H1 (cell line): ENCODE data around the gene HPCAL4. TPM values are rescaled to one million over a fixed set of nuclear protein-coding genes. Genes with fewer than 3 reads are reported as not detected.

ENCODE experiments used
- CTCF ChIA-PET: fragments of 300-600 bp; sonication (Branson Sonifier 250); formaldehyde crosslinking; loops from one replicate; lab custom pipeline; 2021; ENCODE audit not compliant: partially characterized antibody; lab: Charles Lee
- POLR2A ChIA-PET: fragments of 300-600 bp; sonication (Branson Sonifier 250); formaldehyde crosslinking; loops from one replicate; lab custom pipeline; 2021; ENCODE audit warnings: inconsistent platforms; ENCODE audit not compliant: partially characterized antibody; lab: Charles Lee
- DNase-seq, 2 experiments: peaks; one replicate each; pipeline versions ENCODE4 v3.0.0 to v3.0.0-alpha.2; 2010 to 2022; ENCODE audit warnings: low spot score in 2 of 2, low read depth in 1 of 2, mixed read lengths in 1 of 2
- FAIRE-seq: peaks from 2 replicates; lab custom pipeline; 2011; peaks lifted over from hg19 to GRCh38; lab: Jason Lieb, UNC
- H2AFZ ChIP-seq: 2 replicates; pipeline ENCODE4 v1.8.1; 2012; ENCODE audit warnings: low read length, inconsistent platforms
- H2AK5ac ChIP-seq: 2 replicates; pipeline ENCODE4 v1.6.1; 2013; ENCODE audit warnings: low read depth, low read length
- H2BK120ac ChIP-seq: replicated peaks from 2 replicates; pipeline ENCODE3; 2013; ENCODE audit warnings: low read depth, low read length, inconsistent platforms
- H2BK12ac ChIP-seq: 2 replicates; pipeline ENCODE4 v1.6.1; 2013; ENCODE audit warnings: low read depth, low read length
- H2BK15ac ChIP-seq: 2 replicates; pipeline ENCODE4 v1.6.1; 2013; ENCODE audit warnings: low read length
- H2BK20ac ChIP-seq: 2 replicates; pipeline ENCODE4 v1.6.1; 2013; ENCODE audit warnings: low read length
- H2BK5ac ChIP-seq: 2 replicates; pipeline ENCODE4 v1.6.1; 2013; ENCODE audit warnings: low read depth, low read length
- H3K14ac ChIP-seq: 2 replicates; pipeline ENCODE4 v1.6.1; 2013; ENCODE audit warnings: inconsistent platforms; ENCODE audit not compliant: insufficient read length
- H3K18ac ChIP-seq: 2 replicates; pipeline ENCODE4 v1.6.1; 2013; ENCODE audit warnings: low read length; ENCODE audit errors: extremely low read depth
- H3K23ac ChIP-seq: 2 replicates; pipeline ENCODE4 v1.6.1; 2013; ENCODE audit warnings: inconsistent platforms; ENCODE audit not compliant: insufficient read length
- H3K23me2 ChIP-seq: 2 replicates; pipeline ENCODE4 v1.6.1; 2013; ENCODE audit warnings: low read depth, low read length
- H3K27ac ChIP-seq: 2 replicates; pipeline ENCODE4 v1.6.1; 2011; ENCODE audit warnings: low read depth, low read length, inconsistent platforms
- H3K27me3 ChIP-seq, 4 experiments: replicated peaks in 1 of 4; 1 replicate in 1 of 4; 2 replicates in 3 of 4; pipeline versions ENCODE4 v1.6.1 to v1.8.1; 2011 to 2013; ENCODE audit warnings: low read length in 3 of 4, mild to moderate bottlenecking in 3 of 4, inconsistent platforms in 2 of 4, mixed read lengths in 2 of 4, moderate library complexity in 1 of 4; ENCODE audit not compliant: control insufficient read depth in 3 of 4, insufficient read depth in 3 of 4; ENCODE audit errors: extremely low read depth in 1 of 4
- H3K36me3 ChIP-seq, 4 experiments: 2 replicates each; pipeline versions ENCODE4 v1.6.1 to v1.8.1; 2011 to 2013; ENCODE audit warnings: mild to moderate bottlenecking in 4 of 4, low read length in 3 of 4, moderate library complexity in 2 of 4, control low read depth in 1 of 4, inconsistent platforms in 1 of 4; ENCODE audit not compliant: insufficient read depth in 4 of 4, control insufficient read depth in 2 of 4
- H3K4ac ChIP-seq: replicated peaks from 2 replicates; pipeline ENCODE3; 2013; ENCODE audit warnings: low read length, low read depth, mixed read lengths, inconsistent platforms; ENCODE audit not compliant: insufficient read length
- H3K4me1 ChIP-seq, 4 experiments: replicated peaks in 1 of 4; 1 replicate in 1 of 4; 2 replicates in 3 of 4; pipeline versions ENCODE4 v1.6.1 to v1.8.1; 2011 to 2013; ENCODE audit warnings: low read length in 3 of 4, inconsistent platforms in 2 of 4, mixed read lengths in 1 of 4; ENCODE audit not compliant: insufficient read depth in 4 of 4, control insufficient read depth in 3 of 4
- H3K4me2 ChIP-seq, 2 experiments: 2 replicates each; pipeline versions ENCODE4 v1.6.1 to v1.8.1; 2011 to 2013; ENCODE audit warnings: low read depth in 2 of 2, low read length in 2 of 2, control low read depth in 1 of 2, inconsistent platforms in 1 of 2, mild to moderate bottlenecking in 1 of 2; ENCODE audit not compliant: insufficient read depth in 1 of 2
- H3K4me3 ChIP-seq, 4 experiments: fragments of 200-600, 300-600 bp in 1 of 4; sonication (generic), shearing (Covaris generic), sonication (Bioruptor Twin) in 1 of 4; 2 replicates each; pipeline versions ENCODE4 v1.5.1 to v1.8.1; 2011 to 2016; ENCODE audit warnings: low read length in 4 of 4, low read depth in 3 of 4, control low read depth in 2 of 4, inconsistent platforms in 2 of 4, mild to moderate bottlenecking in 2 of 4, mixed read lengths in 1 of 4, moderate library complexity in 1 of 4; ENCODE audit not compliant: insufficient read depth in 2 of 4; ENCODE audit errors: extremely low read depth in 1 of 4
- H3K56ac ChIP-seq: replicated peaks from 2 replicates; pipeline ENCODE3; 2013; ENCODE audit warnings: low read depth, mild to moderate bottlenecking, mixed read lengths, low read length, inconsistent platforms; ENCODE audit not compliant: insufficient read length
- H3K79me1 ChIP-seq: 2 replicates; pipeline ENCODE4 v1.6.1; 2013; ENCODE audit warnings: low read depth, low read length, control low read depth
- H3K79me2 ChIP-seq, 2 experiments: 2 replicates each; pipeline versions ENCODE4 v1.6.1 to v1.8.1; 2012 to 2013; ENCODE audit warnings: low read length in 2 of 2, mild to moderate bottlenecking in 2 of 2, inconsistent platforms in 1 of 2; ENCODE audit not compliant: insufficient read depth in 2 of 2, control insufficient read depth in 1 of 2
- H3K9ac ChIP-seq, 4 experiments: replicated peaks in 1 of 4; 1 replicate in 1 of 4; 2 replicates in 3 of 4; pipeline versions ENCODE4 v1.6.1 to v1.8.1; 2011 to 2013; ENCODE audit warnings: low read depth in 3 of 4, low read length in 3 of 4, control low read depth in 2 of 4, mild to moderate bottlenecking in 2 of 4, moderate library complexity in 2 of 4, inconsistent platforms in 1 of 4; ENCODE audit errors: extremely low read depth in 1 of 4
- H3K9me3 ChIP-seq, 2 experiments: 2 replicates each; pipeline versions ENCODE4 v1.6.1 to v1.8.1; 2012 to 2013; ENCODE audit warnings: mild to moderate bottlenecking in 2 of 2, moderate library complexity in 2 of 2, control low read depth in 1 of 2, inconsistent platforms in 1 of 2, low read depth in 1 of 2, low read length in 1 of 2, mixed read lengths in 1 of 2; ENCODE audit not compliant: insufficient read depth in 2 of 2
- H4K20me1 ChIP-seq, 2 experiments: replicated peaks in 1 of 2; 2 replicates each; pipeline versions ENCODE3 to v1.8.1; 2011 to 2013; ENCODE audit warnings: inconsistent platforms in 2 of 2, low read length in 2 of 2, mild to moderate bottlenecking in 1 of 2; ENCODE audit not compliant: insufficient read depth in 2 of 2, control insufficient read depth in 1 of 2
- H4K5ac ChIP-seq: 2 replicates; pipeline ENCODE4 v1.6.1; 2013; ENCODE audit warnings: low read length, low read depth, mixed read lengths, inconsistent platforms; ENCODE audit not compliant: insufficient read length
- H4K8ac ChIP-seq: 2 replicates; pipeline ENCODE4 v1.8.0; 2013; ENCODE audit warnings: mild to moderate bottlenecking, moderate library complexity, low read length, inconsistent platforms; ENCODE audit not compliant: insufficient read depth; ENCODE audit errors: extremely low read depth
- H4K91ac ChIP-seq: replicated peaks from 2 replicates; pipeline ENCODE3; 2013; ENCODE audit warnings: low read length, mixed read lengths, inconsistent platforms; ENCODE audit not compliant: insufficient read length
- BACH1 ChIP-seq: IDR thresholded peaks from 2 replicates; pipeline ENCODE4 v1.6.1; 2012; ENCODE audit warnings: low read length, improper control_type of control experiment
- CBX5 ChIP-seq: fragments of 300-800, 300-1000 bp; sonication (generic); IDR thresholded peaks from 2 replicates; pipeline ENCODE4 v1.7.1; 2016; ENCODE audit warnings: antibody characterized with exemption, low read length, low read depth
- CBX8 ChIP-seq: fragments of 300-800, 300-1000 bp; sonication (generic); IDR thresholded peaks from 2 replicates; pipeline ENCODE4 v1.7.1; 2016; ENCODE audit warnings: low read depth, low read length, borderline replicate concordance
- CHD2 ChIP-seq: IDR thresholded peaks from 2 replicates; pipeline ENCODE4 v1.6.1; 2012; ENCODE audit warnings: low read length, improper control_type of control experiment
- KDM4A ChIP-seq: IDR thresholded peaks from one replicate; pipeline ENCODE4 v1.7.1; 2012; ENCODE audit warnings: low read depth, mild to moderate bottlenecking, moderate library complexity, low read length, inconsistent platforms; ENCODE audit not compliant: severe bottlenecking
- MAFK ChIP-seq: IDR thresholded peaks from 2 replicates; pipeline ENCODE4 v1.6.1; 2012; ENCODE audit warnings: low read depth, mild to moderate bottlenecking, improper control_type of control experiment, low read length
- POLR2AphosphoS5 ChIP-seq: IDR thresholded peaks from 2 replicates; pipeline ENCODE4 v1.6.1; 2011; ENCODE audit warnings: low read depth, low read length
- RBBP5 ChIP-seq: IDR thresholded peaks from 2 replicates; pipeline ENCODE4 v1.7.1; 2012; ENCODE audit warnings: low read depth, mild to moderate bottlenecking, inconsistent platforms, low read length, moderate library complexity, borderline replicate concordance
- RFX5 ChIP-seq: IDR thresholded peaks from 2 replicates; pipeline ENCODE4 v1.6.1; 2011; ENCODE audit warnings: low read depth, low read length, improper control_type of control experiment, borderline replicate concordance
- RXRA ChIP-seq: IDR thresholded peaks from 2 replicates; pipeline ENCODE4 v1.6.1; 2011; ENCODE audit warnings: low read depth, mild to moderate bottlenecking, low read length, moderate library complexity; ENCODE audit not compliant: insufficient read depth
- SP2 ChIP-seq: IDR thresholded peaks from 2 replicates; pipeline ENCODE4 v1.6.1; 2012; ENCODE audit warnings: mild to moderate bottlenecking, low read length, inconsistent platforms
- TAF7 ChIP-seq: optimal IDR thresholded peaks from 2 replicates; pipeline ENCODE3; 2011; ENCODE audit warnings: low read depth, mild to moderate bottlenecking, inconsistent platforms, low read length, moderate library complexity, borderline replicate concordance
- WGBS, 2 experiments: shearing (Covaris generic) in 1 of 2; methylation state at CpG; one replicate each; pipeline versions ENCODE4 v1.1.6 to v1.1.7; 2013 to 2015; ENCODE audit warnings: low lambda C conversion rate in 2 of 2, mixed read lengths in 2 of 2, inconsistent platforms in 1 of 2, low coverage in 1 of 2, missing lambda C conversion rate in 1 of 2; ENCODE audit not compliant: insufficient replicate concordance in 2 of 2, insufficient coverage in 1 of 2, insufficient read length in 1 of 2; ENCODE audit errors: extremely low coverage in 1 of 2, missing lambda C conversion rate in 1 of 2; 5-methylcytosine and 5-hydroxymethylcytosine counted together
- polyA plus RNA-seq, 7 experiments: library from polyadenylated mRNA; depleted of rRNA in 3 of 7; stranded (reverse) in 5 of 7; unstranded in 2 of 7; fragments of >200 nt in 5 of 7; fragments of 200-250 nt in 2 of 7; gene quantifications; 1 replicate in 5 of 7; 2 replicates in 1 of 7; 4 replicates in 1 of 7; pipeline versions ENCODE4 v1.2.1 to v1.2.3, GENCODE V29; 2011 to 2013; ENCODE audit warnings: missing spikeins in 2 of 7, mixed read lengths in 2 of 7
- total RNA-seq: library from RNA; stranded (reverse); fragmentation: NEBNext Ultra II Directional; extraction: Animal tissue kit (Norgen Biotek cat#: 25700); gene quantifications from 2 replicates; pipeline ENCODE4 v1.2.1, GENCODE V29; 2021

Gene HPCAL4
- total and polyA plus RNA-seq, 2 of the 8 experiments (the other 6 are each of a cell fraction or from before 2014, with no cell fraction given), result 0.54 to 0.74 TPM

DNA sequence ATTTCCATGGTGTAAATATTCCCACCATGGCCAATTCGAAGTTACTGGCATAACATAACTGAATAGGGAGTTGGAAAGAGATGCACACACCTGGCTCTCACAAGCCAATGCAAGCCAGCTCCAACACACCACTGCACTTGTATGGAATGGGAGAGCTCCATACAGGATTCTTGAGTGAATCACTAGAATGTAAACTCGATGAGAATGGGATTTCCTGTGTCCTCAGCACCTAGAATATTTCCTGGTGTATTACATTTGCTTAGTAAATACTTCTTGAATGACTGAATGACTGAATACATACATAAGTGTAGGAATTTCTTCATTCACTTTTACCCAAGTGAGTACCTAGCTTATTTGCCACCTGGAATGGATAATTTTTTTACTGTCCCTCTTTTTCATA is 31.3 kb upstream of the HPCAL4 start:
- Histone ChIP-seq H4K5ac (no peak overlapping the region), H3K4me3 (no peak overlapping the region), H3K56ac (no peak overlapping the region), H2BK15ac (no peak overlapping the region), H3K18ac (no peak overlapping the region), H4K20me1 (peaks cover 2 to 10% of the 10 kb centered on the region in 2 experiments), H3K4ac (no peak overlapping the region), H3K4me1 (no peaks in the 10 kb centered on the region), H2BK120ac (no peak overlapping the region), H3K79me1 (no peaks in the 10 kb centered on the region), H2BK12ac (no peak overlapping the region), H3K14ac (no peak overlapping the region), H3K9me3 (no peaks in the 10 kb centered on the region), H2BK20ac (no peak overlapping the region), H2AK5ac (no peak overlapping the region), H3K9ac (no peak overlapping the region), H3K23me2 (no peaks in the 10 kb centered on the region), H3K4me2 (no peak overlapping the region), H3K36me3 (no peaks in the 10 kb centered on the region), H3K23ac (no peak overlapping the region), H3K79me2 (no peaks in the 10 kb centered on the region), H4K91ac (no peak overlapping the region), H3K27me3 (peaks cover 13 to 57% (median 37%) of the 10 kb centered on the region in 4 experiments), H3K27ac (no peak overlapping the region), H2BK5ac (no peak overlapping the region), H4K8ac (no peak overlapping the region), H2AFZ (no peak overlapping the region)
- DNase-seq (no peak), FAIRE-seq (no peak)
- ChIA-PET POLR2A (no interaction called here), CTCF (interaction anchor here (0.6 to 7.8 kb wide), 10 partner anchors 8 to 113 kb away, joined by 3 to 72 read pairs (median 4); partner anchors contain the start of gene NT5C1A)
- 43% methylated on average over 2 of the region's 2 CpGs; no CpG with 5 or more reads in 1 of the 2 experiments for WGBS, 2 experiments
- no peak for TF ChIP-seq TAF7
- TF ChIP-seq KDM4A, result no peak
- no peak for TF ChIP-seq BACH1
- TF ChIP-seq CBX8, result no peak
- no peak for TF ChIP-seq POLR2AphosphoS5
- no peak for TF ChIP-seq CHD2
- TF ChIP-seq SP2, result no peak
- no peak for TF ChIP-seq CBX5
- no peak for TF ChIP-seq RFX5
- no peak for TF ChIP-seq MAFK
- no peak for TF ChIP-seq RXRA
- TF ChIP-seq RBBP5, result no peak
